Activated B cell treated with CpG ODN at 0.5 μM for 24 hours (primary cell): ENCODE data around the gene TRPV2. TPM values are rescaled to one million over a fixed set of nuclear protein-coding genes. Genes with fewer than 3 reads are reported as not detected.
A peak's percentile ranks its signal among the peaks of the same experiment; 100 is the strongest.

ENCODE experiments used
- ATAC-seq: fragments of 200-7000 bp; cut with Tn5 transposase; one replicate; pipeline ENCODE4 v1.10.0; 2021; ENCODE audit warnings: low read depth, mild to moderate bottlenecking, moderate library complexity
- CTCF ChIA-PET: fragments of 350-600 bp; sonication (Branson Sonifier 250); formaldehyde crosslinking; loops from one replicate; lab custom pipeline; 2021; ENCODE audit warnings: antibody characterized with exemption; lab: Charles Lee
- POLR2A ChIA-PET: fragments of 350-600 bp; sonication (Branson Sonifier 250); formaldehyde crosslinking; loops from one replicate; lab custom pipeline; 2021; ENCODE audit warnings: antibody characterized with exemption; lab: Charles Lee
- DNase-seq: peaks from one replicate; pipeline ENCODE4 v3.0.0; 2022
- H3K27ac Mint-ChIP-seq: one replicate; pipeline ENCODE4 v1.8.0; 2020; ENCODE audit warnings: mixed read lengths
- H3K27me3 Mint-ChIP-seq: one replicate; pipeline ENCODE4 v1.8.0; 2021; ENCODE audit warnings: mixed read lengths
- H3K36me3 Mint-ChIP-seq: one replicate; pipeline ENCODE4 v1.8.0; 2021; ENCODE audit warnings: low read depth, mixed read lengths
- H3K4me1 Mint-ChIP-seq: one replicate; pipeline ENCODE4 v1.8.0; 2021; ENCODE audit warnings: mixed read lengths
- H3K4me3 Mint-ChIP-seq: one replicate; pipeline ENCODE4 v1.8.0; 2020; ENCODE audit warnings: mild to moderate bottlenecking, mixed read lengths
- H3K9me3 Mint-ChIP-seq: one replicate; pipeline ENCODE4 v1.8.0; 2020; ENCODE audit warnings: mixed read lengths
- intact Hi-C: fragments of 100-400 bp; cut with micrococcal nuclease; formaldehyde crosslinking; loops from one replicate; pipeline ENCODE4 v1.15.1; 2024
- total RNA-seq: library from RNA; stranded (reverse); gene quantifications from 2 replicates; pipeline ENCODE4 v1.2.3, GENCODE V29; 2022
- TF ChIP-seq, protein P1 (sequence below): fragments of 200-600 bp; IDR thresholded peaks from one replicate; pipeline ENCODE4 v1.8.0; 2022; ENCODE audit warnings: antibody characterized with exemption, mild to moderate bottlenecking

The TRPV2 gene
- total RNA-seq, 1 donor from 2014 or later: 65.8 TPM

DNA sequence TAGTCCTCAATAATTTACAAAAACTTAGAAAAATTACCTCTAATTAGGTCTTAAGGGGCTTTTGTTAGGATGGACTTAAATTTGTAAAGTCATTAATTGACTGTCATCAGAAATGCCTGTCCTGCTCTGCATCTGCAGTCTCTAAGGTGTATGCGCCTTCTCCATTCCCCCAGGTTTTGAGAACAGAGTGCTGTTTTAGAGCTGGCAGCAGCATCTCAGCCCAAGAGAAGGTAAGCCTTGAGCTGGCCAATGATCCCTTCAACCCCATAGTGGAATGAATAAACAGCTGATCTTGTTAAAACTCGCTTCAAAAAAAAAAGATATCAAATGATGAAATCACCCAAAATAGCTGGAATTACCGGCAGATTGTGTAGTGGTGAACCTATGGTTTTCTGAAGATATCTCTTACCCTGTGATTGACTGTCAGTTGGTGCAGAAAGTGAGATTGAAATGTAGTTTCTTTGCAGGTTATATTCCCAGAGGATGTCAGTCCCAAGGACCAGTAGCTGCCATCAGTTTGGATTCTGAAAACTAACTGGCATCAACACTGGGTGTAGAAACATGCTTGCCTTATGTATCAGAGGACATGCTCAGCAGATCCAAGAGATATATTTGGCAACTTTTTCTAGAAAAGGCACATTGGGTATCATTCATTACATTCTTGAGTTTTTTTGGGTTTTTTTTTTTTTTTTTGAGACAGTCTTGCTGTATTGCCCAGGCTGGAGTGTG is 25.7 kb downstream of the TRPV2 start:
- no peaks in the 10 kb centered on the region for H3K27me3 Mint-ChIP-seq
- POLR2A ChIA-PET: interaction anchor here (0.6 to 6.1 kb wide), 4 partner anchors 10 to 546 kb away, joined by 5 to 80 read pairs (median 36); partner anchors contain the start of genes TRPV2 and UBB

GRCh38 chr17:16442141-16442540 is 26.8 kb downstream of the TRPV2 start:
- Mint-ChIP-seq H3K27me3 (no peaks in the 10 kb centered on the region), H3K36me3 (peaks cover 73% of the 10 kb centered on the region), H3K9me3 (no peaks in the 10 kb centered on the region), H3K27ac (no peak overlapping the region), H3K4me1 (peaks cover 43% of the 10 kb centered on the region), H3K4me3 (no peak overlapping the region)
- ATAC-seq (no peak), DNase-seq (no peak)
- POLR2A ChIA-PET: interaction anchor here (0.6 to 6.1 kb wide), 2 partner anchors 8 to 60 kb away, joined by 6 to 80 read pairs; partner anchors contain the start of gene UBB
- CTCF ChIA-PET: interaction anchor here (0.6 to 4.7 kb wide), 3 partner anchors 11 to 402 kb away, joined by 3 to 23 read pairs (median 4); no protein-coding TSS in a partner anchor
- intact Hi-C loops: no loop called here
- TF ChIP-seq, protein P1, sequence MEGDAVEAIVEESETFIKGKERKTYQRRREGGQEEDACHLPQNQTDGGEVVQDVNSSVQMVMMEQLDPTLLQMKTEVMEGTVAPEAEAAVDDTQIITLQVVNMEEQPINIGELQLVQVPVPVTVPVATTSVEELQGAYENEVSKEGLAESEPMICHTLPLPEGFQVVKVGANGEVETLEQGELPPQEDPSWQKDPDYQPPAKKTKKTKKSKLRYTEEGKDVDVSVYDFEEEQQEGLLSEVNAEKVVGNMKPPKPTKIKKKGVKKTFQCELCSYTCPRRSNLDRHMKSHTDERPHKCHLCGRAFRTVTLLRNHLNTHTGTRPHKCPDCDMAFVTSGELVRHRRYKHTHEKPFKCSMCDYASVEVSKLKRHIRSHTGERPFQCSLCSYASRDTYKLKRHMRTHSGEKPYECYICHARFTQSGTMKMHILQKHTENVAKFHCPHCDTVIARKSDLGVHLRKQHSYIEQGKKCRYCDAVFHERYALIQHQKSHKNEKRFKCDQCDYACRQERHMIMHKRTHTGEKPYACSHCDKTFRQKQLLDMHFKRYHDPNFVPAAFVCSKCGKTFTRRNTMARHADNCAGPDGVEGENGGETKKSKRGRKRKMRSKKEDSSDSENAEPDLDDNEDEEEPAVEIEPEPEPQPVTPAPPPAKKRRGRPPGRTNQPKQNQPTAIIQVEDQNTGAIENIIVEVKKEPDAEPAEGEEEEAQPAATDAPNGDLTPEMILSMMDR: no peak

More for the DNA sequence above, 25.7 kb downstream of the TRPV2 start:
- Mint-ChIP-seq H3K27ac (peak overlapping the region; percentile 24), H3K9me3 (no peaks in the 10 kb centered on the region), H3K36me3 (peaks cover 65% of the 10 kb centered on the region), H3K4me3 (peak overlapping the region; percentile 55), H3K4me1 (peaks cover 43% of the 10 kb centered on the region)
- no peak for DNase-seq
- intact Hi-C loops: no loop called here
- ATAC-seq: no peak
- CTCF ChIA-PET: interaction anchor here (0.6 to 4.7 kb wide), 6 partner anchors 12 to 148 kb away, joined by 3 to 23 read pairs (median 4); partner anchors contain the start of genes CENPV and TRPV2
- TF ChIP-seq, protein P1: no peak

DNA sequence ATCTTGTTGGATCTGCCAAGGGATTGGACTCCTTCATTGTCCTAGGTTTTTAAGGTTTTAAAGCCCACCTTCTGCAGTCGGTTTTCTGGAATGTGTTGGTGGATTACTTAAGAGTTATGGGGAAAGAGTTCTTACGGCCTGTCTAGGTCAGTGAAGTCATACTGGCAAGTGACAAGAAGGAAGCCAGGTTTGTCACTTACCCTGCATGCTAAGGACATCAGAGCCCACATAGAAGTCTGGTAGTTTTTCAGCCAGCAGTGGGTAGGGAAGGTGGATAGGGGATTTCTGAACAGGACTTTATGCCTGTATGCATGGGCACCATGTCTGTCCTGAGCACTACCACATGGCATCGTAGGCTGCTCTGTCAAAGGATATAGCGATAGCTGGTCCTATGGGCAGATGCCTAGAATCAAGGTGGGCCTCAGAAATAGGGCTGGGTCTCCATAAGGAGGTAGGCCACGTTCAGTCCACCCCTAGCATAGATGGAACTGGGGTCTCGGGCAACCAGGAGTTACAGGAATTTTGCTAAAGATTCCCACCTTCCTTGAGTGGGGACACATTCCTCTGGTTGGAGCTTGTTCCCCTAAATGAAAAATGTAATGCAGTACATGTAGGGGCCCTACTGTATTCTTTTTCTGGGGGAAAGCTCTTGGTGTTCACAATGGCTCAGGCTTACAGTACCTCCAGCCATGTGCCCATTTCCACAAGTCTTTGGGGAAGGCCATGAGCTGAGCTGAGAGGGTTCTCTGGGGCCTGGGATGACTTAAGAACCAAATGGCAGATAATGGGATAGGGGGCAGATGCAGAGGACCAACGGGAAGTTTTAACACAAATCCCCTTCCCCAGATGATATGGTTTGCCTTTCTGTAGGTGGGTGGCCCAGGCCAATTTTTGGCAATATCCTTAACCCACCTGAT is 27.5 kb downstream of the TRPV2 start:
- no peak overlapping the region for H3K27ac Mint-ChIP-seq
- POLR2A ChIA-PET: interaction anchor here (0.6 to 6.1 kb wide), 3 partner anchors 13 to 76 kb away, joined by 3 to 80 read pairs (median 5); partner anchors contain the start of gene UBB
- peaks cover 45% of the 10 kb centered on the region for H3K4me1 Mint-ChIP-seq
- CTCF ChIA-PET: interaction anchor here (4.7 kb wide), 1 partner anchor 10 kb away, joined by 23 read pairs; no protein-coding TSS in a partner anchor
- H3K9me3 Mint-ChIP-seq: no peaks in the 10 kb centered on the region
- H3K27me3 Mint-ChIP-seq: no peaks in the 10 kb centered on the region
- peaks cover 78% of the 10 kb centered on the region for H3K36me3 Mint-ChIP-seq
- ATAC-seq (no peak), DNase-seq (no peak)
- no peak overlapping the region for H3K4me3 Mint-ChIP-seq
- intact Hi-C loops: no loop called here
- TF ChIP-seq, protein P1: no peak

DNA sequence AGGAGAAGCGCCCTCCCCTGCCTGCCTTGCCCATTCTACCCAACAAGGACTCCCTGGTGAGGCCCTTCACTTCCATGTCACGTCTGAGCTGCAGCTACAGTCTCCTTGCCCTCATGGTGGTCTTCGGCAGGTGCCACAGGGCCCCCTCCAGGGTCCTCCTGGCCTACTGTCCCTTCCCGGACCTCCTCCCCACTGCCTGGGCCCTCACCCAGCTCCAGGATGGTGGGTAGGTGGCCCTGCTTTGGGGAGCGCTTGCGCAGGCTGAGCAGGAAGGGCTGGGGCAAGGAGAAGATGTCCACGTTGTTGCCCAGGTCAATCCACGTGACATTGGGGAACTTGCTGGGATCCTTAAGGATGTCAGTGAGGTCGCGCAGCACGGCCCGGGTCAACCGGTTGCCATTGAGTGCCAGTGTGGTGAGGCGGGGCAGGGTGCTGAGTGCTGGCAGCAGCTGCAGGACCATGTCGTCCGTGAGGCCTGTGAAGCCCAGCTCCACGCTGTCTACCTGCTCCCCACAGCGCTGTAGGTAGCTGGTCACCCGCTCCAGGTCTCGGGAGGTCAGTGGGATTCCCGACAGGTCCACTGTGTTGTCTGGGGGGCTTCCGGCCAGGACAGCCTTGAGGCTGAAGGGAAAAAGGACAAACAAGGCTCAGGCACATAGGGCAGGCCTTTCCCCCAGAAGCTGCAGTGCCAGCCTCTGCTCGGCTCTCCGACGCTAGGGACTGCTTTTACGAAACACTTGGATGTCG is 28.3 kb downstream of the TRPV2 start:
- POLR2A ChIA-PET: interaction anchor here (0.6 to 0.8 kb wide), 2 partner anchors 14 to 63 kb away, joined by 5 to 8 read pairs; partner anchors contain the start of gene UBB
- no peak for DNase-seq
- intact Hi-C loops: no loop called here
- no peaks in the 10 kb centered on the region for H3K27me3 Mint-ChIP-seq
- H3K36me3 Mint-ChIP-seq: peaks cover 86% of the 10 kb centered on the region
- CTCF ChIA-PET: no interaction called here
- no peak overlapping the region for H3K27ac Mint-ChIP-seq
- H3K4me1 Mint-ChIP-seq: peaks cover 37% of the 10 kb centered on the region
- no peaks in the 10 kb centered on the region for H3K9me3 Mint-ChIP-seq
- no peak for ATAC-seq
- TF ChIP-seq, protein P1: no peak
- no peak overlapping the region for H3K4me3 Mint-ChIP-seq
